Fibroblast of peridontal ligament (primary cell): Measurements from ENCODE around the gene GRID2.

Source experiments
- DNase-seq: peaks from one replicate; pipeline ENCODE4 v3.0.0-alpha.2; 2010; ENCODE audit errors: extremely low read depth

Gene GRID2

DNA sequence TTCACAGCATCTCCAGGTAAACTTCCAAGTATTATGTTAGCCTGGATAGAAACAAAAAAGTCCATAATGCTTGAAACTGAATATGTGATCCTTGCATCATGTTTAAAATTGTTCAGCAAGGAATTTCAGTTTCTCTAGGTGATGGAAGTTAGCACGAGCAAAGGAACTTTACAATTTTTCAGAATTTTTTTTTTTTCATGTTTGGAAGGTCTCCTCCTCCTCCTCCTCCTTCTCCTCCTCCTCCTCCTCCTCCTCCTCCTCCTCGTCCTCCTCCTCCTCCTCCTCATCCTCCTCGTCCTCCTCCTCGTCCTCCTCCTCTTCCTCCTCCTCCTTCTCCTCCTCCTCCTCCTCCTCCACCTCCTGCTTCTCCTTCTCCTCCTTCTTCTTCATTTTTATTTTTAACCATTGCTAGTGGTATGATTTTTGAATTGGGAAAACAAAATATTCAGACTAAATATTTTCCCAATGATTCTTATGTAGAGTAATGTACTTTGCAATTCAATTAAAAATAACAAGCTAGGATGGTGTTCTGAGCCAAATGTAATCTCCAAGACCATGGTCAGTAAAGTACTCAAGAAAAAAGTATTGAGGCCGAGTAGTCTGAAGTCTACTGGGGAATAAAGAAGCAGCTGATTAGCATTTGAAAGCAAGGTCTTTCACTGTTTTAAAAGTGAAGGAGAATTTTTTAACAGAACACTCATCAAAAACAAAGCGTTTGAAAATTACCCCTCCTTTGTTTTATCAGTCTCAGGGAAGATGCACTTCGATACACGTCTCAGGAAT is 1103.9 kb downstream of the GRID2 start:
- DNase-seq, result no peak

GRCh38 chr4:93409035-93409434 is 1105.3 kb downstream of the GRID2 start:
- no peak for DNase-seq

GRCh38 chr4:93414041-93414550 is 1110.3 kb downstream of the GRID2 start:
- no peak for DNase-seq

DNA sequence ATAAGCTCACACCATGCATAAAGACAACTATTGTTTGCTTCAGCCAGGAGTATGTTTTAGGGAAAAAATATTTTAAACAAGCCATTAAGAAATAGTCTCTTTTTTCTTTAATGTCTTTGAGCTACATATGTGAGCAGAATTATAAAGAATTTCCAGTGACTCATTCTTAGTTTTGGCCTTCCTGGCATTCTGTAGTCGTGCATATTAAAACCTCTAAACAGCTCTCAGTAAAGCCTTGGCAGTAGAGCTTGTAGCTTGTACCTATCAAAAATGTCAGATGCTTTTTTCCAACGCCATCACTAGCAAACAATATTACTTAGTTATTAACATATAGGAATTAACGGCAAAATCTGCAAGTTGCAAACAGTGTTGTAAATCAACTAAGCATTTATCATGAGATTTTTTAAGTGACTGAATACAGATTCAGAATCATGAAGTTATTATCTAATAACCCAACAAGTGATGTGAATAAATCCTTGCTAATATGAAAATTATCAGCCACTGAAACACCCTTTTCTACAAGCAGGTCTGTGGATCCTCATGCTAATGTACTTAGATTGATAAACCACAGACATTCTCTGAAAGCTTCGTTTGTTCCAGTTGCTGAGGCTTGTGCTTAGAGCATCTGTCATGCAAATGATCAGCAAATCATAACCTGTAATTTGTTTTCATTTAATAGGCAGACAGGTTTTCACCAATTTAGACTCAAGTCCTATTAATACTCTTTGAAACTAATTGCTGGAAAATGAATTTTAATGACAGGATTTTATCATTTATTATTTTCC is 1112.8 kb downstream of the GRID2 start:
- no peak for DNase-seq

DNA sequence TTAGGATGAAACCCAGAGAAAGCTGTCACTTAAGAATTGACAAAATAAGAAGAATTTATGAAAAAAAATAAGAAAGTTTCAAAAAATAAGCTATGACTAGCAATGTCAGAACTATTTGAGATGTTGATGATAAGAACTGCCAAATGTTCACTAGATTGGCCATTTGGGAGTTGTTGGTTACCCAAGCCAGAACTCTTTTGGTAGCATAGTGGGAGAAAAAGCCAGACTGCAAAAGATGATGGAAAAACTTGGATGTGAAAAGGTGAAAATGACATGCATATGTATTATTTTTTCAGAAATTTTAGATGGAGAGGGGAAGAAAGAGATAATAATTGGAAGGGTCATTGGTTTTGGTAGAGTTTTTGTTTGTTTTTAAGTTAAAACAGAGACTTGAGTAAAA is 1127.6 kb downstream of the GRID2 start:
- DNase-seq, result no peak

GRCh38 chr4:93433840-93434239 is 1130.1 kb downstream of the GRID2 start:
- no peak for DNase-seq

- DNase-seq, result no peak
Measured at GRCh38 chr4:93436000-93436626, 1132.3 kb downstream of the GRID2 start.

DNA sequence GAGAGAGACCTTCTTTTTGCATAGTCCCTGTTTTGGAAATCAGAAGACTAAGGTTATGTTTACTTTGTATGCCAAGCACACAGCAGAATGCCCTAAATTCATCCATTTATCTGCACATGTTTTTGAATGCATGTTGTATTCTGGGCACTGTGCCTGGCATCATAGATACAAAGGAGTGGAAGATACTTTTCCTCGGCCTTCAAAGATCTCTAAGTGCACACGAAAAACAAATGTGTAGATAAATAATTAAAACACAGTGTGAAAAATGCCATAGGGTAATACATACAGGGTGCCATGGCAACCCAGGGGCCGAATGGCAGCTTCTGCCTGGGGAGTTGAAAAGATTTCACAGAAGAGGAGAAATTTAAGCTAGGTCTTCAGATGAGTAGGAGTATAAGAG is 1134.2 kb downstream of the GRID2 start:
- no peak for DNase-seq

DNA sequence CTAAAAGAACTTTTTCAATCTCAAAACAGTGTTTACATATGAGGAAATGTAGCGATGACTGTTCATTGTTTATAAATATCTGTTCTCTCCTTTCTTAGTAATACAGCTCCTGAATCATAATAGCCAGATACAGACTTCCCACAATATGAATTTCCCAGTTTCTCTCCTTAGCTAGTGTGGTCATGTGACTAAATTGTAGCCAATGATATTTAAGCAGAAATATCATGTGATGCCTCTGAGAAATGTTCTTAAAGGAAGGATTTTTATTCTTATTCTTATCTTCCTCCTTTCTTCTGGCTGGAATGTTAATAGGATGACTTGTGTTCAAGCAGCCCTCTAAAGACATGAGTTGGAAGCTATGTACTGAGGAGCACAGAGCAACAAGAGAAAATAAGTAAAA is 1141.1 kb downstream of the GRID2 start:
- no peak for DNase-seq

DNA sequence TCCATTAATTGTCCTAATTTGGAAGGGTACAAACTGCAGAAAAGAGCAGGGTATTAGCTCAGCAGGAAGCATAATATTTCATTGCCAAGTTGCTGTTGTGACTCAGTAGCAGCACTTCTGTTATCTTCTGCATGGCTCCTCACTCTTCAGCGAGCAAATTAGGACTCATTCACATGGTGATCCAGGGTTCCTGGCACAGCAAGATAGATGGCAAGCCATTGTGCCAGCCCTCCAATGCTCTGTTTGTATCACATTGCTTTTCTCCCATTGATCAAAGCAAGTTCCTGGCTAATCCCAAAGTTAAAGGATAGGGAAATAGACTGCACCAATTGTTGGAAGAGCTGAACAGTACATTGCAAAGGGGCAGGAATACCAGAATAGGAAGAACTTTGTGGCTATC is 1142.3 kb downstream of the GRID2 start:
- no peak for DNase-seq

DNA sequence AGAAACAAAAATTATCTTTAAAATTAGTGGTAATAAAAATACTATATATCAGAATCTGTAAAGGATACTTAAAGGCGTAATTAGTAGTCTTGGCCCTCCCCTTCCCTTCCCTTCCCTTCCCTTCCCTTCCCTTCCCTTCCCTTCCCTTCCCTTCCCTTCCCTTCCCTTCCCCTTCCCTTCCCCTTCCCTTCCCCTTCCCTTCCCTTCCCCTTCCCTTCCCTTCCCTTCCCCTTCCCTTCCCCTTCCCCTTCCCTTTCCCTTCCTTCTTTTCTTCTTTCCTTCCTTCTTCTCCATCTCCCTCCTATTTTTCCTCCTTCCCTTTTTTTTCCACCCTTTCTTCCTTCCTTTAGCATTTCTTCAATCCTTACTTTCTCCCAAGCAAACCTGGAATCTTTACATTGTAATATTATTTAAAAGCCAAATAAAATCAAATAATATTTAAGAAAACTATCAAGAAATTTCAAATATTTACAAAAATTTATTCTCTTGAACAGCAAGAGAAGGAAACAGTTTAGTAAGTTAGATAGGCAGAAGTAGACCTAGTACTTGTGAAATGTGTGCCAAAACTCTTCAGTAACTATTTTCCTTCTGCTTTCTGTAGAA is 1145.0 kb downstream of the GRID2 start:
- no peak for DNase-seq

DNA sequence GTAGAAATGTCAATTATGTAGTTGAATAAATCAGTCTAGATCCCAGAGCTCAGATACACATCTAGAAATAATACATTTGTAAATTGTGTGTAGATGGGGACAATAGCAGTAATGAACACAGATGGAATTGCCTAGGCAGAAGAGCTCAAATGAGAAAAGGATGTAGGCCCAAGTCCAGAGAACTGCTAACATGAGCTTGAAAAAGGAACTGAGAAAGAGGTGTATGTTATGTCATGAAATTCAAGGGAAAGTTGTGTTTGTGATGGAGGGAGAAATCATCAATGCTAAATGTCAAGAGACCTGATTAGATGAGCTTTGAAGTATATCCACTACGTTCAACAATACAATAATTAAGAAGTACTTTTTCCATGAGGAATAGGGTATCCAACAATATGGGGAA is 1148.2 kb downstream of the GRID2 start:
- DNase-seq, result no peak

- no peak for DNase-seq
Measured at GRCh38 chr4:93461541-93461940, 1157.8 kb downstream of the GRID2 start.

DNA sequence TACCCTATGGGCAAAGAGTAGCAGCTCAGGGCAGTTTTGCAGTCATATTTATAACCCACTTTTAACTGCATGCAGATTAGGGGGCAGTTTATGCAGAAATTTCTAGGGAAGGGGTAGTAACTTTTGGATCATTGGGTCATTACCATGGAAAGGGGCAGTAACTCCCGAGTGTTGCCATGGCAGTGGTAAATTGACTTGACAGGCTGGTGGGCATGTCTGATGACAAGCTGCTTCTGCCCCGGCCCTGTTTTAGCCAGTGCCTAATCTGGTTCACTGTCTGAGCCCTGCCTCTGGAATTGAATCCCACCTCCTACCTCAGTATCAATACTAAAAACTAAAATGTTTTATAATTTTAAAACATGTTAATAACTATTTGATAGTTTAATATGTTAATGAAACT is 1162.7 kb downstream of the GRID2 start:
- DNase-seq, result no peak

GRCh38 chr4:93467484-93468155 is 1163.9 kb downstream of the GRID2 start:
- no peak for DNase-seq

GRCh38 chr4:93469560-93469959 is 1165.8 kb downstream of the GRID2 start:
- DNase-seq, result no peak

GRCh38 chr4:93475730-93476129 is 1172.0 kb downstream of the GRID2 start:
- DNase-seq, result no peak

DNA sequence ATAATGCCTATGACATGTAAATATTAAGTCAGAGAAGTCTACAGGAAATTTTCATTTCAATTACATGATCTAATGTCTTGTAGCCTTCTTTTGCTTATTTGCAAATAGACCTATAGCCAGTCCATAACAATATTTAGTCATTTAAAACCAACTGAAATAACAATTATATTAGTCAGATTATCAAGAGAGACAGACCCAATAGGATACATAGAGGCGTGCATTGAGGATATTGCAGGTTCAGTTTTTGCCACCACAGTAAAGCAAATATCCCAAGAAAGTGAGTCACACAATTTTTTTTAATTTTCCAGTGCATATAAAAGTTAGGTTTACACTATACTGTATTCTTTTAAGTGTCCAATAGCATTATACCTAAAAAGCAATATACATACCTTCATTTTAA is 1175.0 kb downstream of the GRID2 start:
- DNase-seq, result no peak

DNA sequence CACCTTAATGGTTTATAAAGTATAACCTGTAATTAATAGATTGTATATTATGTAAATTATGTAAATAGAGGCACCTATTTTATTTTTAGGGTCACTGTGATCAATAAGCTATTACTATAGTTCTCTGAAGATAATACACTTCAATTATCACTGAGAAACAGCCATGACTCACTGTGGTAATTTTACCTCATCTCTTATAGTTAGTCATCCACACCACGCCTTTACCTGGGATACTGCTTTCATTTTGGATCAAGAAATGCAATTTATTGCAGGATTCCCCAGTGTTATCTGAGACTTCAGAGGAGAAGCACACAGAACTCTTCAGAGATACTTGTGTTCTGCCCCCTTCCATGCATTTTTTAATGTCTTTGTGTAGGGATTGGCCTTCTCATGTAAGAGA is 1176.7 kb downstream of the GRID2 start:
- no peak for DNase-seq

DNA sequence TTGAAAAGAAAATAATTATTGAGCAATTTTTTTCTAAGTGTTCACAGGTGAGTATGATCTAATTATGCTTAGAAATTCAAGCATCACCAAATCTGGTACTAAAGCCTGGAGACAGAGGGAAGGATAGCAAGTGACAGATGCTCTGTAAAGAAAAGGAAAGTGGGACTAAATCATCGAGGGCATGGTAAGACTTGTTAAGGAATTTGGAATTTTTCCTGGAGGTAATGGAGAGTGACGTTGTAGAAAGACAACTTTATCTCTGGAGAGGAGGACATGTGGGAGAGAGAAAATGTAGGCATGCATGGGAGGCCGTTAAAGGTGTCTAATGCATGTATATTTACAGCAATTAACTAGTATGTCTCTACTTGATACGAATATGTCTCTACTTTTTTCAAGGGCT is 1191.6 kb downstream of the GRID2 start:
- no peak for DNase-seq

DNA sequence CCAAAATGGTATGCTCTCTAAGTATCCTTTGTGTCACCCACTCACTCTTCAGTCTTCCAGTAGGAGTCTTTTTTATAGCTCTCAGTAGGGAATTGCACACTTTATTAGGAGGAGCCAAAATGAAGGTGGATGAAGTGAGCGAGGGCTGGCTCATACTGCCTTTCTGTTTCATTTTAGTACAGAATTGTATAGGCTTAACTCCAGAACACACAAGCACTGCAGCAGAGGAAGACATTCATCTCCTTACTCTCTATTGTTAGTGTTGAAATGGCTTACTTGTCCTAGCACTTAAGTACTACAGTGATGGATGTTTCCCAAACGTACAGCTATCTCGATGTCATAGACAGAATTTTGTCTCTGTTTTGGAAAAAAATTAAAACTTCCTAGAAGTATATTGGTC is 1197.5 kb downstream of the GRID2 start:
- DNase-seq, result no peak

DNA sequence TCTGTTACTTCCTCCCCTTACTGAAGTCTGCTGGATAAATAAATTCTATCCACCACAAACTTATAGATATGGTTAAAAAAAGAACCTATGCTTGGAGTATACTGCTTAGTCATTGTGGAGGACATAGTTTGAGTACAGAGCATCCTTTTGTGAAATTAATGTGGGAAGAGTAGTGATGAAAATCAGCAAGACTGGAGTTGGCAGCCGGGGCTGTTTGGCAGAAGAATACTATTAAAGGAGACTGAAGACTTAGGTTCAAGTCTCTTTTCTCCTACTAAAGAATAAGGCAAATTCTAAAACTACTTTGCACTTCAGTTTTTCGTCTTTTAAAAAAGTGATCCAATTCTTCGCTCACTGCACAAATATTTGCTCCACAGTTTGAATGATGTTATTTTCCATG is 1198.2 kb downstream of the GRID2 start:
- no peak for DNase-seq
